Activated CD4-positive, alpha-beta T cell treated with anti-CD3 and anti-CD28 coated beads, Interleukin-10, Interleukin-2, amounts not matched to agents 100 ng/mL and 50 ng/mL, durations not matched to agents 16 hours and 8 hours (primary cell): Measurements from ENCODE around the gene B4GALNT3.

Experiments used
- DNase-seq: peaks from one replicate; pipeline ENCODE4 v3.0.0-alpha.2; 2020

B4GALNT3 gene

GRCh38 chr12:578748-579419 is 119.1 kb downstream of the B4GALNT3 start:
- DNase-seq: no peak

DNA sequence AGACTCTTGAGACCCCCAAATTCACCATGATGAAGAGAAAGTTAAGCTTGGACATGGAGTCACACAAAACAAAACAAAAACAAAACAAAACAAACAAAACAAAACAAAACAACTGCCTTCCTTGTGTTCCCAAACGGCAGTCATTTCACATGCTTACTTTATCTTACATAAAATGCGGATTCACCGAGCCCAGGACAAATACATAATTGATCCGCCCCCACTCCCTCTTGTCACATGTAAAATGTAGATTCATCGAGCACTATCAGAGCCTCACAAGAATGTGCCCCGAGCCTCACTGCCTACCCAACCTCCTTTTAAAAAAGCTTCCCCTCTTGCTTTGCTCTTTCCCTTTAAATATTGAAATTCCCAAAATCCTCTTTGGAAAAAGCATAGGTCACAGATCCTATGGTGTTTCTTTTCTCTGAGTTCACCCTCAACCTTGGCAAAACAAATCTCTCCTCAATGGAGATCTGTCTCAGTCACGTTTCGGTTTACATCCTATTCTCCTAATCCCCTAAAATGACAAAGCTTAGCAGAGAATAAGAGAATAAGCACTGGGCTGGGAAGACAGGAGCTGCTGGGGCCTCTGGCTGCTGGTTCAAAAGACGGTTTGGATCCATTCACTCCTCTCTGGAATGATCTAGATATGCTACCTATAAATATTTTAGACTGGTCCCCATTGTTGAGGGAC is 119.8 kb downstream of the B4GALNT3 start:
- no peak for DNase-seq

DNA sequence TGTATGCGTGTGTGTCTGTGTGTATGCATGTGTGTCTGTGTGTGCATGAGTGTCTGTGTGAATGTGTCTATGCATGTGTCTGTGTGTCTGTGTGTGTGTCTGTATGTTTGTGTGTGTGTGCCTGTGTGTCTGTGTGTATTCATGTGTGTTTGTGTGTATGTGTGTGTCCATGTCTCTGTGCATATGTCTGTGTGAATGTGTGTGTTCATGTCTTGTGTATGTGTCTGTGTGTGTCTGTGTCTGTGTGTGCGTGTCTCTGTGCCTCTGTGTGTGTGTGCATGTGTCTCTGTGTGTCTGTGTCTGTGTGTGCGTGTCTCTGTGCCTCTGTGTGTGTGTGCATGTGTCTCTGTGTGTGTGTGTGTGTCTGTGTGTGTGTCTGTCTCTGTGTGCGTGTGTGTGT is 121.1 kb downstream of the B4GALNT3 start:
- DNase-seq: no peak

DNA sequence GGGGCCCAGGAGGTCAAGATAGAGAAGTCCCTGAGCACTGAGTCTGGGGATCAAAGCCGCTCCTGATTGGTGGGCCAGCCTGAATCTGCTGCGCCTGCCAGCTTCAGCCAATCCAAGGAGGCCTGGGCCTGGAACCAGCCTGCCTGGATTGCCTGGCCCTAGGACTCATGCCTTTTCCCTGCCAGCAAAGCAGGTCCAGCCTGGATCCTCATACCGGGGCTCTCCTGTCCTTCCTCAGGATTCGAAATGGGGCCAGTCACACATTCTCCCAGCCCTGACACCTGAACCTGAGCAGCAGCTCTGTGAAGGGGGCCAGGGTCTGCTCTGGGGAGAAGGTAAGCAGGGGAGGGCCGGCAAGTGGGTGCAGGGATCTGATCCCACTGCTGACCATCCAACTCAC is 121.6 kb downstream of the B4GALNT3 start:
- DNase-seq: no peak

DNA sequence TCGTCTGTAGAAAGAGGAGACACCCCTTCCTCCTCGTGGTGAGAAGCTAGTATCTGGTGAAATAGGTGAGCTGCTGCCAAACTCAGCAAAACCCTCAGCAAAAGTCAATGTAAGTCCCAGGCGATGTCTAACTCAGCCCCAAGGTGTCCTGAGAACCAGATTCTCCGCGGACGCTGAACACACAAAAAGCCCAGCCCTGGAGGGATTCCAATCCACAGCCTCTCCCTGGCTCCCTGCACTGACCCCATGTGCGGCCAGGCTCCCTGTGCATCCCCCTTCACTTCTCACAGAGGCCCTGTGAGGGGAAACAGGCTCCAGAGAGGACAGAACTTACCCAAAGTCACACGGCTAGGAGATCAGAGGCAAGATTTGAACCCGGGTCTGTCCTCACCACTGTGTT is 122.0 kb downstream of the B4GALNT3 start:
- DNase-seq: no peak

DNA sequence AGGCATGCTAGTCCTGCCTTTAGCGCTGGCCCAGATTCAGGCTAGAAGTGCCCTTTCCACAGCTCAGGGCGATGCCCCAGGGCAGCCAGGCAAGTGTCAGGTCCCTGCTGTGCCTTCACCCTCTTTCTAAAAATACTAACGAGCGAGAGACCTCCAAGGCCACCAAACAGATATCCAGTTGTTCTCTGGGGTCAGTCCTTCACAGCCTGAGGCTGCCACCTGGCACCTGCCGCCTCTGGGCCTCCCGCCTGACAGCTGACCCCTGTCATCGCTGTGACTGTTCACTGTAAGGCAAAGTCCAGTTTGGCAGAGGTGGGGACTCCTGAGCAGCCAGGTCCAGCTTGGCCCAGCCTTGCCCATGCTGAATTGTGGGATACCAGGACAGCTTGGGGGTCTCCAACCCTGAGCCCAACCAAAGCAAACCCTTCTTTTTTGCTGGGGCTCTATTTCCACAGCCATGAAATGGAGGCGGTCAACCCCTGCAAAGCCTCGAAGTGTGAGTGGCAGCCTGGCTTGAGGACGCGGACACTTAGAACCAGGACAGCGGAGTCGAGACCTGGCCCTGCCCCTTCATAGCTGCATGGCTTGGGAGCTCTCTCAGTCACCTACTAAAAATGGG is 123.6 kb downstream of the B4GALNT3 start:
- DNase-seq: no peak

- DNase-seq: no peak
Measured at GRCh38 chr12:585062-586061, 125.6 kb downstream of the B4GALNT3 start.

GRCh38 chr12:586318-587071 is 126.8 kb downstream of the B4GALNT3 start:
- DNase-seq: no peak

DNA sequence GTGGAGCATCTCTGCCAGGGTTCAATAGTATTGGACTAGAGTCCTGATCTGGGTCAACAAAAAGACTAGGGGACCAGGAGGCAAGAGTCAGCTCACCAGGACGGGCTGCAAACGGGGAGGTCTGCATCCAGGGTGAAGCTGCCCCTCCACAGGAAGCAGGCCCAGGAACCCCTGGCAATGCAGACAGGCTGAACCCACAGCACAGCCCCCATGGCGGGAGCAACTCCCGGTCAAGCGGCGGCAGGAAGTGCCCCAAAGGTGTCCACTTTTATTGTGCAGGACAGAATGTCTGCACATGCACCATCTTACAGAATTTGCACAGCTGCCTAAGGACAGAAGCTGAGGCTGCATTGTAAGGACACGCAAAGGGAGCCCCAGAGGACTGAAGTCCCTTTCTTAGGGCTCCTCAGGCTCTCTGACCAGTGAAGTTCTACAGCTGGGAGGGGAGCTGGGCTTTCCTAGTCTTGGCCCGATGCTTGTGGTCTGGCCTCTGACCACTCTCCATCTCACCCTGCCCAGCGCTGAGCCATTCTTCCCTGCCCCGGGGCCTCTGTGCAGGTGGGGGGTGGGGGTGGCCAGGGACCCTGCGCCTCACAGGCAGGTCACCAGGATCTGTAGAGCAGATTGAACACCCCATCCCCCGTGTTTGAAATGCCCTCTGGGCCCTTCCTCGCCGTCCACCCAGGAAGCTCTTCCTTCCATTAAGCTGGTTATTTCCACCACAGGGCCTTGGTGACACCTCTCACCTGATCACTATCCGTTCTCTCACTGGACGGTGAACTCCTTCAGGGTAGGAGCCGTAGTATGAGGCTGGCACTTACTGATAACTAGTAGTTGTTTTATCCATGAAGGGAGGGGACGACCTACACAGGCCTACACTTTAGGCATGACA is 127.6 kb downstream of the B4GALNT3 start:
- DNase-seq: no peak

DNA sequence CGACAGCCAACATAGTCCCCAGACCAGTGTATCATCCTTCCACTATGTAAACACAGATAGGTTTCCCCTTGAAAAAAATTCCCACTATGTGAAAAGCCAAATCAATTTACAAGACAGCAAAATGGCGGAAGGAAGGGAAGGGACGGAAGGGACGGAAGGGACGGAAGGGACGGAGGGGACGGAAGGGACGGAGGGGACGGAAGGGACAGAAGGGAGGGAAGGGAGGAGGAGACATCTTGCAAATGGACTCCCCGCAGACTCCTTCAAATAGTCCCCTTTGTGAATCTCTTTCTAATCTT is 128.2 kb downstream of the B4GALNT3 start:
- DNase-seq: no peak

DNA sequence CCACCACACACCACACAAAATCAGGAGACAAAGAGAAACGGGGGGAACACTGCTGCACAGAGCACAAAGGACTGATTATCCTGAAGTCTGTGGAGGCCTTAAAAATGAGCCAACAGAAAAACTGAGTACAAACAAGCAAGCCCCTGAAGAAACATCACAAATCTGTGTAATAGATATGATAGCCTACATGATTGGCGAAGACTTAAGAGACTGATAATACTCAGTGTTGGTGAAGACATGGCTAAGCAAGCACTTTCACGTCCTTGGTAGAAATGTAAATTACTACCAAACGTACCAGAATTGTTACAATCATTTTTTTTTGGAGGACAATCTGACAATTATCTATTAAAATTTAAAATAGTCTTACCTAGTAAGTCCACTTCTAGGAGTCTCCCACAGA is 128.9 kb downstream of the B4GALNT3 start:
- DNase-seq: no peak

- no peak for DNase-seq
Measured at GRCh38 chr12:590206-590750, 130.5 kb downstream of the B4GALNT3 start.

DNA sequence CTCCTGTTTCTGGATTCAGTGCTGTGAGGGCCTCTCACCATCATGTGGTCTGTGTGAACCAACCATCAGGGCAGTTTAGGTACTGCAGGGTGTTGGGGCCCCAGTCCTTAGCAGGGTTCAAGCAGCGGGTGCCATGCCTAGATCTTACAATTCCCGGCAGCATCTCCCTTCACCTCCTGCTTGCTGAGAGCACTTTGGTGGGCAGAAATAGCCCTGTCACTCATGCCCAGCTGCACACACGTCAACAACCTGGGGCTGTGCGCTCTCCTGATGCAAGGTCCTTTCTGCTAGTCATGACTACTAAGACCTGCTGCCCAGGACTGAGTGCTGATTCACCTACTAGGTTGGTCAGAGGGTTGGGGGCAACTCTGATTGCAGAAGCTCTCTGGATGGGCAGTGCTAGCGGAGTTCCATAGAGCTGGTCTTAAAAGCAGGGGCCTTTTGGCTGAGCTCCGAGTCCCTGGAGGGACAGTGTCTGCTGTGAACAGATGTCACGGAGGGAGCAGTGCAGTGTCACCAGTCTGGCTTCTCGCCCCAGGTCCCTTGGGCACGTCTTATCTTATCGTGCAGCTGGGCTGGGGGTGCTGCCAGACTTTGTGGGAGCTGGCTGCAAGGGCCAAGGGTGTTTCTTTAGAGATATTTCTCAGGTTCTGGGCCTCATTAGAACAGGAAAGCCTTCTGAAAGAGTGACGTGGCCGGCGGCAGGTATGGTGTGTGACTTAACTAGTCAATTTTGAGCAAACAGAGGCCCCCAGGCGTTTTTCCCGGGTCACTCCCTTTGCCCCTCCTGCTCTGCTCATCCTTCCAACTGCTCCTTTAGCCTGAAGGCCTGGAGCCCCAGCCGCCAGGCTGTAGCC is 131.7 kb downstream of the B4GALNT3 start:
- no peak for DNase-seq

GRCh38 chr12:592024-592505 is 132.3 kb downstream of the B4GALNT3 start:
- DNase-seq: no peak

- no peak for DNase-seq
Measured at GRCh38 chr12:593396-594270, 133.9 kb downstream of the B4GALNT3 start.

GRCh38 chr12:597926-598568 is 138.3 kb downstream of the B4GALNT3 start:
- DNase-seq: no peak

DNA sequence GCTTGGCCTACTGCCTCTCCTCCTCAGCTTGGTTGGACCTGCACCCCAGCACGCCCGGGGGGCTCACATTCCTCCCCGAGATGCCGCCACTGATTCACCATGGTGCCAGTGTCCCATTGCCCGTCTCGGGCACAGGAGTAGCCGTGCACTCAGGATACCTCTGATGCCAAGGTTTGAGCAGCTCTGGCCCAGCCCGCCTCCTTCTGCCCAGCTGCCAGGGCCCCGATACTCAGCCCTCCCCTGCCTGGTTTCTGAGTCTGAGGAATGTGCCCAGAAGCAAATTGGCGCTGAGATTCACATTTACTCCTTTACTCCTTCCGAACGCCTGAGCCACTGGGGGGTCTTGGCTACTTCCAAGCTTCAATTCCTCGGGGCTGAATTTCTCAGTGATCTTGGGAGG is 140.0 kb downstream of the B4GALNT3 start:
- DNase-seq: no peak

- DNase-seq: no peak
Measured at GRCh38 chr12:601976-602699, 142.4 kb downstream of the B4GALNT3 start.
